ENCODE results near the gene SUGP2. TPM values are rescaled to one million over a fixed set of nuclear protein-coding genes. Genes with fewer than 3 reads are reported as not detected.

Gene SUGP2
- total RNA-seq, 1 experiment from 2014 or later = 112 TPM

DNA sequence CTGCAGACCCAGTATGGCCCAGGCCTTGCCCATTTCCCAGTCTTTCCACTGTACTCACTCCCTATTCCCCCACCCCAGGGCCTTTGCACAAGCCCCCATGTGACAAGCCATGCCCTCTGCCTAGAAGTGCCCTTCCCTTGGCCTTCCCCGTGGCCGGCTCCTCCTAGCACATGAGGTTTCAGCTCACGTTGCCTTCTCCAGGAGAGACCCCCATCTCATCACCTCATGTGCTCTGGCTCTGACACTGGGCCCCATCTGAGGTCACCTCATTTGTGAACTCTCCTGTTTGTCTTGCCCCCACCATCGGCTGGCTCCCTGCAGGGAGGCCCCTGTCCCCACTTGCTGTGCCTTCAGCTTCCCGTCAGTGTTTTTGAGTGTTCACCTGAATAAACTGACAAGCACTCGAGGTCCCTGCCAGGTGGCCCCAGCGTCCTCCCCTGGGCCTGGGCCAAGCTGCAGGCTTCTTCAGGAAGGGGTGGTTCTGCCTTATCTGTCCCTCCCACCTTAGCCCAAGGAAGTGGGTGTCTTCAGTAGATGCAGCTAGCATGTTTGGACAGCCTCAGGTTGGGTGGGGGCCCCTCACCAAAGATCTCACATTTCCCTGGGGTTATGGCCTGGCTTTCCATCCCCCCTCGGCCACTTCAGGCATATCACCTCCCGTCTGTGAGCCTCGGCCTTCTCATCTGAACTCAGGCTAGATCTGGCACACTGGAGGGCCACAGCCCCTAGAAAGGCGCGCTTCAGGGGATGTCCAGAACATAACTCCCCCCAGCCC, 26.7 kb upstream of the SUGP2 start:
- in situ Hi-C loops (cut with HindIII; ENCODE audit: low pct_unique_long_range_greater_than_20kb, low sequenced_read_pairs) = no loop called here
- no peak for TF ChIP-seq TCF7L2 (IDR thresholded peaks at IDR 0.05; ENCODE audit: low read depth, low read length)
- TF ChIP-seq, protein P1, sequence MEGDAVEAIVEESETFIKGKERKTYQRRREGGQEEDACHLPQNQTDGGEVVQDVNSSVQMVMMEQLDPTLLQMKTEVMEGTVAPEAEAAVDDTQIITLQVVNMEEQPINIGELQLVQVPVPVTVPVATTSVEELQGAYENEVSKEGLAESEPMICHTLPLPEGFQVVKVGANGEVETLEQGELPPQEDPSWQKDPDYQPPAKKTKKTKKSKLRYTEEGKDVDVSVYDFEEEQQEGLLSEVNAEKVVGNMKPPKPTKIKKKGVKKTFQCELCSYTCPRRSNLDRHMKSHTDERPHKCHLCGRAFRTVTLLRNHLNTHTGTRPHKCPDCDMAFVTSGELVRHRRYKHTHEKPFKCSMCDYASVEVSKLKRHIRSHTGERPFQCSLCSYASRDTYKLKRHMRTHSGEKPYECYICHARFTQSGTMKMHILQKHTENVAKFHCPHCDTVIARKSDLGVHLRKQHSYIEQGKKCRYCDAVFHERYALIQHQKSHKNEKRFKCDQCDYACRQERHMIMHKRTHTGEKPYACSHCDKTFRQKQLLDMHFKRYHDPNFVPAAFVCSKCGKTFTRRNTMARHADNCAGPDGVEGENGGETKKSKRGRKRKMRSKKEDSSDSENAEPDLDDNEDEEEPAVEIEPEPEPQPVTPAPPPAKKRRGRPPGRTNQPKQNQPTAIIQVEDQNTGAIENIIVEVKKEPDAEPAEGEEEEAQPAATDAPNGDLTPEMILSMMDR (IDR thresholded peaks at IDR 0.05) = no peak
- no peak for TF ChIP-seq POLR2AphosphoS5 (IDR thresholded peaks at IDR 0.05; ENCODE audit: low read depth, low read length)
- TF ChIP-seq SIN3A (IDR thresholded peaks at IDR 0.05; ENCODE audit: borderline replicate concordance, insufficient read depth, low read depth, low read length) = no peak
- TF ChIP-seq, protein P2, sequence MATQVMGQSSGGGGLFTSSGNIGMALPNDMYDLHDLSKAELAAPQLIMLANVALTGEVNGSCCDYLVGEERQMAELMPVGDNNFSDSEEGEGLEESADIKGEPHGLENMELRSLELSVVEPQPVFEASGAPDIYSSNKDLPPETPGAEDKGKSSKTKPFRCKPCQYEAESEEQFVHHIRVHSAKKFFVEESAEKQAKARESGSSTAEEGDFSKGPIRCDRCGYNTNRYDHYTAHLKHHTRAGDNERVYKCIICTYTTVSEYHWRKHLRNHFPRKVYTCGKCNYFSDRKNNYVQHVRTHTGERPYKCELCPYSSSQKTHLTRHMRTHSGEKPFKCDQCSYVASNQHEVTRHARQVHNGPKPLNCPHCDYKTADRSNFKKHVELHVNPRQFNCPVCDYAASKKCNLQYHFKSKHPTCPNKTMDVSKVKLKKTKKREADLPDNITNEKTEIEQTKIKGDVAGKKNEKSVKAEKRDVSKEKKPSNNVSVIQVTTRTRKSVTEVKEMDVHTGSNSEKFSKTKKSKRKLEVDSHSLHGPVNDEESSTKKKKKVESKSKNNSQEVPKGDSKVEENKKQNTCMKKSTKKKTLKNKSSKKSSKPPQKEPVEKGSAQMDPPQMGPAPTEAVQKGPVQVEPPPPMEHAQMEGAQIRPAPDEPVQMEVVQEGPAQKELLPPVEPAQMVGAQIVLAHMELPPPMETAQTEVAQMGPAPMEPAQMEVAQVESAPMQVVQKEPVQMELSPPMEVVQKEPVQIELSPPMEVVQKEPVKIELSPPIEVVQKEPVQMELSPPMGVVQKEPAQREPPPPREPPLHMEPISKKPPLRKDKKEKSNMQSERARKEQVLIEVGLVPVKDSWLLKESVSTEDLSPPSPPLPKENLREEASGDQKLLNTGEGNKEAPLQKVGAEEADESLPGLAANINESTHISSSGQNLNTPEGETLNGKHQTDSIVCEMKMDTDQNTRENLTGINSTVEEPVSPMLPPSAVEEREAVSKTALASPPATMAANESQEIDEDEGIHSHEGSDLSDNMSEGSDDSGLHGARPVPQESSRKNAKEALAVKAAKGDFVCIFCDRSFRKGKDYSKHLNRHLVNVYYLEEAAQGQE (IDR thresholded peaks at IDR 0.05; ENCODE audit: insufficient read depth in 1 of 2, low read depth in 2 of 2, low read length in 1 of 2) = no peak

DNA sequence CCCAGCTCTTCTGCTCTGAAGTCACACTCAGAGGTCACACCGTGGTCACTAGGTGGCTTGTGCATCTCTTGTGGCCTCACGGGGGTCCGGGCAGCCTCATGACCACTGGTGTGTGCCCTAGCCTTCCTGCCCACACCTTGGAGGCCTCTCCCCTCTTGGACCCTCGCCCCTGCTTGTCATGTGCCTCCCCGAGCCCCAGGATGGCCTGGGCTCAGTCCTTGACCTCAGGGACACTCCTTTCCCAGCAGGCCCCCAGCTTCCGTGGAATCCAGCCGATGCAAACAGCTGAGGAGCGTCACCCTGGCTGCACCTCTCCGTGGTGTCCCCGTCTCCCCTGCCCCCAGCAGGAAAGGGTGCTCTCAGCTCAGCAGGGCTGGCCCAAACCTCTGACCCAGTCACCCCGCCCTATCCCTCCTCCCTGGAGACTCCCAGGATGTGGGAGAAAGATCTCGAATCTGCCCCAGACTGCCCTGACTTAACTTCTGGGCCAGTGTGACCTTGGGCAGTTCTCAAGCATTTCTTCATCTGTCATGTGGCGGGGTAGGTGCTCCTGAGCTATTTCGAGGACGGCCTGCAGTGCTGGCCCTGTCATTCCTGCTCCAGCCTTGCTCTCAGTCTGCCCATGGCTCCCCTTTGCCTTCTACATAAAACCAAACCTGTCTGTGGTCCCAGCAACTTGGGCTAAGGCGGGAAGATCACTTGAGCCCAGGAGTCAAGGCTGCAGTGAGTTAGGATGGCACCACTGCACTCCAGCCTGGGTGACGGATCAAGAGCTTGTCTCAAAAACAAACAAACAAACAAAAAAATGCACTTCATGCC, 25.9 kb upstream of the SUGP2 start:
- H3K36me3 ChIP-seq (ENCODE audit: control insufficient read depth, insufficient read depth, low read length) = no peaks in the 10 kb centered on the region
- CTCF ChIA-PET = no interaction called here
- intact Hi-C loops (cut with micrococcal nuclease; ENCODE audit: unreplicated experiment) (no loop called here), in situ Hi-C loops (cut with HindIII; ENCODE audit: low pct_unique_long_range_greater_than_20kb, low sequenced_read_pairs) (no loop called here)
- no peak for TF ChIP-seq TCF7L2 (IDR thresholded peaks at IDR 0.05; ENCODE audit: low read depth, low read length)
- TF ChIP-seq, protein P1 (IDR thresholded peaks at IDR 0.05) = no peak
- no peak for TF ChIP-seq SIN3A (IDR thresholded peaks at IDR 0.05; ENCODE audit: borderline replicate concordance, insufficient read depth, low read depth, low read length)
- TF ChIP-seq POLR2AphosphoS5 (IDR thresholded peaks at IDR 0.05; ENCODE audit: low read depth, low read length) = no peak
- POLR2A ChIA-PET = no interaction called here
- DNase-seq (ENCODE audit: low read depth, low spot score) = no peak
- H3K27me3 ChIP-seq (ENCODE audit: control insufficient read depth, insufficient read depth, low read length) = no peaks in the 10 kb centered on the region
- ATAC-seq = no peak
- no peak overlapping the region for H3K27ac ChIP-seq (ENCODE audit: low read length)
- H3K4me3 ChIP-seq (ENCODE audit: low read depth in 2 of 2, low read length in 2 of 2) = no peak overlapping the region
- no TSS peak for BruUV-seq (replicated peaks)
- no peaks in the 10 kb centered on the region for H3K9me3 ChIP-seq (ENCODE audit: control insufficient read depth, insufficient read depth, low read depth, low read length)
- peaks cover 9% of the 10 kb centered on the region for H3K4me1 ChIP-seq (ENCODE audit: control insufficient read depth, insufficient read depth, low read length)

More for the DNA sequence above, 26.7 kb upstream of the SUGP2 start:
- intact Hi-C loops (cut with micrococcal nuclease; ENCODE audit: unreplicated experiment) = loop anchor here (10.0 kb wide), 1 partner anchor 75 kb away; the partner anchor contains the start of gene TMEM161A
- Histone ChIP-seq H3K9me3 (ENCODE audit: control insufficient read depth, insufficient read depth, low read depth, low read length) (no peaks in the 10 kb centered on the region), H3K27ac (ENCODE audit: low read length) (no peak overlapping the region), H3K27me3 (ENCODE audit: control insufficient read depth, insufficient read depth, low read length) (no peaks in the 10 kb centered on the region), H3K36me3 (ENCODE audit: control insufficient read depth, insufficient read depth, low read length) (no peaks in the 10 kb centered on the region), H3K4me3 (ENCODE audit: low read depth in 2 of 2, low read length in 2 of 2) (no peak overlapping the region), H3K4me1 (ENCODE audit: control insufficient read depth, insufficient read depth, low read length) (peaks cover 13% of the 10 kb centered on the region)
- DNase-seq (ENCODE audit: low read depth, low spot score) (no peak), ATAC-seq (no peak)
- ChIA-PET CTCF (no interaction called here), POLR2A (no interaction called here)
- BruUV-seq (replicated peaks) = no TSS peak
